Fibroblast of skin of abdomen (primary cell): ENCODE measurements around the gene PAQR4.

ENCODE experiments used
- DNase-seq: peaks from one replicate; pipeline ENCODE4 v3.0.0-alpha.2; 2013

PAQR4 gene

GRCh38 chr16:2981177-2981898 lies 12.2 kb downstream of the PAQR4 start:
- DNase-seq, result no peak

GRCh38 chr16:2981899-2982250 lies 12.7 kb downstream of the PAQR4 start:
- DNase-seq, result no peak

- no peak for DNase-seq
Observed at GRCh38 chr16:2982402-2982801, 13.3 kb downstream of the PAQR4 start.

DNA sequence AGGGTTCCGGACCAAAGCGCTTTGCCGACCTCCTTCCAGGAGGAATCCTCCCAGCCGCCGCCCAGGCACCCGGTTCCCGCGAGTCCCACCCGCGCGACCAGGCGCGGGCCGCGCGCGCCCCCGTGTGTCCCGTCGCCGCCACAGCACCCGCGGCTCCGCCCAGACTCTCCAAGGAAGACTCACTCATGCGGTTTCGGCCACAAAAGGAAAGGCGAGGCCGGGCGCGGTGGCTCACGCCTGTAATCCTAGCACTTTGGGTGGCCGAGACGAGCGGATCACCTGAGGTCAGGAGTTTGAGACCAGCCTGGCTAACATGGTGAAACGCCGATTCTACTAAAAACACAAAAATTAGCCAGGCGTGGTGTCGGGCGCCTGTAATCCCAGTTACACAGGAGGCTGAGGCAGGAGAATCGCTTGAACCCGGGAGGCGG lies 14.6 kb downstream of the PAQR4 start:
- DNase-seq, result peak; percentile 77

GRCh38 chr16:2985462-2985861 lies 16.3 kb downstream of the PAQR4 start:
- no peak for DNase-seq

DNA sequence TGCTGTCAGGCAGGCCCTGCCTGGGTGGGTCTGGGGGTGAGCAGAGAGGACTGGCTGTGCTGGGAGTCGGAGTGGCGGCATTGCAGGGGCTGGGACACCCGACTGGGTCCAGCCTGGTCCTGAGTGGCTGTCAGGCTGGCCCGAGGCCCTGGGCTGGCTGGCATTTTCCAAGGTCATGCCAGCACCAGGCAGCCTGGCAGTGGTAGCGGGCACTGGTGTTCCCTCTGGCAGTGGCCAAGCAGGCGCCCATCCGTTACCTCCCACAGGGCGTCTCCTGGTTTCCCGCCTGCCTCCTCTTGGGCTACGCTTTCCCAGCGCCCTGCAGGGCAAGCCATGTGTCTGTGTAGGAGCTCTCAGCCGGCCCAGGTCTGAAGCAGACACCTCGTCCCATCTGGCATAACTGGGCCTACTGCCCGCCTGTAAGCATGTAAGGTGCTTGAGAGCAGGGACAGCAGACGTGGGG lies 16.8 kb downstream of the PAQR4 start:
- DNase-seq, result no peak

GRCh38 chr16:2986623-2987188 lies 17.6 kb downstream of the PAQR4 start:
- DNase-seq, result no peak

DNA sequence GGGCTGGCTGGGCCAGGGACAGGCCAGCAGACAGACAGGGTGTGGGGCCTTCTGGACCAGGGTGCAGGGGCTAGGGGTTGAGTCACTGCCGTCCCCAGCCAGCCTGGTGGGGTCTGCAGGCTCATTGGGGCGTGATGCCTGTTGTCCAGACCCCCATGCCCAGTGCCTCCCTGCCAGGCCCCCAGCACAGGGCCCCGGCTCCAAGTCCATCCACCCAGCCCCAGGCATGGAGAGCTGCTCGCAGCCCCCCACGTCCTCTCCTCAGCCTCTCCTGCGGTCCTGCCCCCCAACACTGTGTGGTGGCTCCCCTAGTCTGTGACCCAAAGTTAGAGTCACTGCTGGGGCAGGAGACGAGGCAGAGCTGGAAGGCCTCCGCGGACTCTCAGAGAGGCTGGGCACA lies 18.1 kb downstream of the PAQR4 start:
- DNase-seq, result no peak

DNA sequence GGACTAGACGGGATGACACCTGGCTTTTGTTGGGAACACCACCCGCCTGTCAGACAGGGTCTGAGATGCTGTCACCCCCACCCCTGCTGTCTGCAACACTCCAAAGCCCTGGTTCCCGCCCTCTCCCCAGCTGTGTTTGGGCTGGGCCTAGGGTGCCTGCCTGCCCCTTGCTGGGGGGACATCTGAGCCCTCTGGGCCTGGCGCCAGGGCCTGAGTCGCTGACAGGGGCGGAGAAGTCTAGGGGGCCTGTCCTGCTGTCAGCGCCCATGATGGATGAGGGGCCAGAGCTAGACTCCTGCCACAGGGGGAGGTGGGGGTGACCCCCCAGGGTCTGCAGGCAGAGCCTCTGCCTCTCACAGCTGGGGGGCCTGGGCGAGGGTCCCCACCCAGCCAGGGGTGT lies 18.7 kb downstream of the PAQR4 start:
- DNase-seq, result peak; percentile 52

DNA sequence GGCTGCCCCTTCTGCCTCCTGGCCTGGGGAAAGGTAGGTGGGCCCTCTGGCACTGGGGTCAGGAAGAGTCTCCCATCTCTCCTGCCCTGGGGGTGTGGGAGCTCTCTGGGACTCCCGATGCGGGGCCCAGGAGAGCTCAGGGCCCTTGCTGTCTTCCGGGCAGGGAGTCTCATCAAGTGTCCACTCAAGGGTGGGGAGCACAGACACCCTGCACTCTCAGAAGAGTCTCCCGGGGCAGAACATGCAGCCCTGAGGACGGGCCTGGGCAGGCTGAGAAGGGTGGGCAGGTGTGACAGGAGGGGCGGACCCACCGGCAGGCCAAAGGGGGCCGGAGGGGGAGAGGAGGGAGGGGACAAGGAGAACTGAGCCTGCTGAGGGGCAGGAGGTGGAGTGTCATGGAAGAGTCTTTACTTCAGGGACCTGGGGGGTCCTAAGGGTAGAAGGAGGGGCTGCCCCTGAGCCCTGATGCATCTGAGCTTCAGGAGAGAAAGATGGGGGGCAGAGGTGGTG lies 19.5 kb downstream of the PAQR4 start:
- no peak for DNase-seq

GRCh38 chr16:2990891-2991290 lies 21.7 kb downstream of the PAQR4 start:
- DNase-seq, result no peak

- no peak for DNase-seq
Observed at GRCh38 chr16:2991566-2992261, 22.6 kb downstream of the PAQR4 start.

- DNase-seq, result no peak
Observed at GRCh38 chr16:2992383-2993081, 23.4 kb downstream of the PAQR4 start.

- no peak for DNase-seq
Observed at GRCh38 chr16:2996298-2996697, 27.1 kb downstream of the PAQR4 start.

DNA sequence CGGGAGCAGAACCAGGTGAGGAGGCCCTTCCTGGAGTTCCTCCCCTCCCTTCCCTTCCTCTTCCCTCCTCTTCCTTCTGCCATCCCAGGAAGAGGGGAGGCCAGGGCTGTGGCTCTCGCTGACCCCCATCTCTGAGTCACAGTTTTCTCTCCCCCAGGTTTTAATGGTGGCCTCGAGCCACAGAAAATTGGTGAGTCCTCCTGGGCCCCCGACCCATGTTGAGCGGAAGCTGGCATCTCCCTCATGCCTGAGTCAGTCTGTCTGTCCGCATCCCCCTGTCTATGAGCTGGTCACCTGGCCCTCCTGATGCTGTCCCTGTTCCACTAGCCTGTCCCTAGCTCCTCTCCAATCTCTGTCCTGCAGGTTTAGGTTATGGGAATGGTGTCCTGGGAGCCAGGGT lies 30.8 kb downstream of the PAQR4 start:
- DNase-seq, result no peak

GRCh38 chr16:3000540-3000939 lies 31.4 kb downstream of the PAQR4 start:
- no peak for DNase-seq

DNA sequence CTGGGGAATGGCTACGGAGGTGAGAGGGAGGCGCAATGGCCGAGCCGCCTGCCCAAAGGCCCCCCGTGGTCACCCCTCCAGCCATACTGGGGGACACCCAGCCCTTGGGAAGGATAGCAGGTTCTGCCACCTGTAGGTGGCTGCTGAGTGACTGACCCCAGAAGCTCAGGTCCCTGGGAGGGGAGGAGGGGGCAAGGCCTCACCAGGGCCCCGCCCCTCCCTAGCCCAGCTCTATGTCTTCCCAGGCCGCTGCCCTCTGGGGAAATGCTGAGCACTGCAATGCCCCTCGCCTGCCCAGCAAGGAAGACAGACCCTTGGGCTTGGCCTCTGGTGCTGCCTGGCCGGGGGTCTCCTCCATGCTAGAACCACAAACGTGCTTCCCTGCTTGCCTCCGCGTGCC lies 32.2 kb downstream of the PAQR4 start:
- DNase-seq, result no peak

DNA sequence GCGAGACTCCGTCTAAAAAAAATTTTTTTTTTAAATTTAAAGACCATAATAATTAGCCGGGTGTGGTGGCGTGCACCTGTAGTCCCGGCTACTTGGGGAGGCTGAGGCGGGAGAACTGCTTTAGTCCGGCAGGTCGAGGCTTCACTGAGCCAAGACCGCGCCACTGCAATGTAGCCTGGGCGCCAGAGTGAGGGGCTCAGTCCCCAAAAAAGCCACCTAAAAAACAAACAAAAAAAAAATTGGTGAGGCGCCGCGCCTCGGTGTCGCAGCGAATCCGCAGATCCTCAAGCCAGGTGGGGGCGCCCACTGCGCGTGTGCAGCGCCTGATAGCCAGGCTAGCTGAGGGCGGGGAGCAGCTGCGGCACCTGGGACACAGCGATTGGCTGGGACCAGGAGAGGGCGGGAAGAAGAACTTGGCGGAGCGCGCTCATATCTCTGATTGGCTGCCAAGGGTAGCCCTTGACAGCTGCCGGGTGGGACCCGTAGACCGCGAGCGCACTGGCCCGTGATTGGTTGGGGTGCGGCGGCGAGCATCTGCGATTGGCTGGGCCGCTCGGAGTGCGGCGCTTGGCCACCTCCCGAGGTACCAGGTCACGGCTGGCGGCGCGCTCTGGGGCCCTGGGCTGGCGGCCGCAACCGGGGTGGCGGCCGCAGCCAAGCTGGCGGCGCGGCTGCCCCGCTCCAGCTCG lies 34.6 kb downstream of the PAQR4 start:
- peak; percentile 98 for DNase-seq

- no peak for DNase-seq
Observed at GRCh38 chr16:3004319-3004718, 35.2 kb downstream of the PAQR4 start.

DNA sequence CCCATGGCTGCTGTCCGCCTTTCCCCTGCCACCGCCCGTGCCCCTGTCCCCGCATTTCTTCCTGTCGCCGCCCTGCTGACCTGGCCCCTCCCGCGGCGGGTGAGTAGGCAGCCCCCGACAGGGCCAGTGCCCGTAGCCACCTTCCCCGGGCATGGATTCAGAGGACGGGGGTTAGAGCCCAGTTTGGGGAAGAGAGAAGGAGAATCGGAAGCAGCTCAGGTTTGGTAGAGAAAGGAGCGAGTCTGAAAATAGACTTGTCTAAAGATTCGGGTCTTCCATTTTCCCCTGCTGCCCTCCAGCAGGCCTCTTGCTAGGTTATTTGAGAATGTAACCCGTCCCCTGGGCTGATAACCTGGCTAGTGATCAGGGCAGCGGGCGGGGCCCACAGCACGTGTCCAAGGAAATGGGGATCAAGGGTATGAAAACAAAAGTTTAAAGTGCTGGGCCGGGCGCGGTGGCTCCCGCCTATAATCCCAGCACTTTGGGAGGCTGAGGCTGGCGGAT lies 35.7 kb downstream of the PAQR4 start:
- DNase-seq, result no peak

DNA sequence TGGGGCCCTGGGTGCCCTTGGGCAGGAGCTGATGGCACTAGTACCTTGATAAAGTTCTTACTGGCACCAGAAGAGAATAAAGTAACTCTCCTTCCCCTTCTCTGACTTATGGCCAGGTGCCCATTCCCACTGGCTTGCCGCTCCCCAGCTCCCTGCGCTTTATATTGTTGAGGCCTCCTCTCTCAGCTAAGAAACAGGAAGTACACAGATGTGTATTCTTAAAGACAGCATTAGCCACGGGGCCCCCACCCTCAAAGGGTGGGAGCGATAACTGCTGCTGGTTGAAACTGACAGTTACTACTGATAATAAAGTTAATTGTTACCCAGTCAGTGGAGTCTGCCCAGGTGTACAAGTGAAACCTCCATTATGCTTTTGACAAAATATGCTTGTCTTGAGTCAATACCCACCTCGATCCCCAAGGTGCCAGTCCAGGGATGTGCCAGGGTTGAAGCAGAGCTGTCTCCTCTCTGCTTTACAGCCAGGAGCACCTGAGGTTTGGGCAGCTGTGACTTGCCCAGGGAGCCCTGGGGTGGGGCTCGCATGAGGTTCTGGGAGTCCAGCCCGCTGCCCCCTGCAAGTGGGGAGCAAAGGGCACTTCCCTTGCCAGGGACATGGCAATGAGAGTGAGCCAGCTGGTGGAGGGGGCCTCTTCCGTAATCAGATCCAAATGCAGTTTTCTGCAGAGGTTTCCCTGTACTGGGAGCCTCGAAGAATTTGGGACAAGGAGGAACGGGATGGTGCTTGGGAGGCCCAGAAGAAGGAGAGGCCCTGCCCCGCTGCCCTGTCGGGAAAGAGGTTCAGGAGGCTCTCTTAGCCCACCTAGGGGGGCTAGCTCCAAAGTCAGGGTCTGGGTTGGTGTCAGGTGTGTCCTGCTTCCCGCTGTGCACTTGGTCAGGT lies 38.2 kb downstream of the PAQR4 start:
- DNase-seq, result no peak
